Measurements from ENCODE around the gene BRICD5. TPM values are rescaled to one million over a fixed set of nuclear protein-coding genes. Genes with fewer than 3 reads are reported as not detected.

The BRICD5 gene
- total RNA-seq, 3 donors from 2014 or later (not counting 1 experiment from before 2014, with no cell fraction given), result 3.2 to 5.2 (median 3.6) TPM

- Histone ChIP-seq H3K4me3 (ENCODE audit: low read length) (peak overlapping the region; percentile 10), H3K27ac (ENCODE audit: low read length) (no peak overlapping the region), H3K9me3 (ENCODE audit: control insufficient read depth, insufficient read depth, low read length) (no peaks in the 10 kb centered on the region), H3K4me1 (ENCODE audit: control insufficient read depth, insufficient read depth, low read length) (peaks cover 31% of the 10 kb centered on the region), H3K36me3 (ENCODE audit: control insufficient read depth, insufficient read depth, low read length) (peaks cover 10% of the 10 kb centered on the region), H3K27me3 (ENCODE audit: control insufficient read depth, insufficient read depth, low read length) (no peaks in the 10 kb centered on the region)
- WGBS (ENCODE audit: insufficient coverage), result 2% methylated on average over 98 of the region's 98 CpGs
- Mint-ChIP-seq H3K9me3 (no peaks in the 10 kb centered on the region), H3K4me1 (peaks cover 0 to 16% of the 10 kb centered on the region in 2 donors), H3K4me3 (peak overlapping the region; percentile 80), H3K27me3 (ENCODE audit: low read depth in 2 of 2) (no peaks in the 10 kb centered on the region), H3K27ac (peak overlapping the region in 1 of 2 donors; percentile 87), H3K36me3 (no peaks in the 10 kb centered on the region)
- ATAC-seq (peak in 1 of 3 donors; percentile 1), DNase-seq (no peak)
- TF ChIP-seq CTCF (IDR thresholded peaks at IDR 0.05), result no peak
- intact Hi-C loops (cut with micrococcal nuclease), result loop anchor here (10.0 kb wide), 1 partner anchor 59 kb away; the partner anchor contains the start of gene TRAF7
These were observed 3.4 kb upstream of the BRICD5 start for GRCh38 chr16:2213817-2214718.

GRCh38 chr16:2212362-2213324 is 2.0 kb upstream of the BRICD5 start:
- WGBS (ENCODE audit: insufficient coverage), result 92% methylated on average over 19 of the region's 19 CpGs

GRCh38 chr16:2211923-2212347 is 1.3 kb upstream of the BRICD5 start:
- WGBS (ENCODE audit: insufficient coverage), result 94% methylated on average over 11 of the region's 11 CpGs
- no peak for TF ChIP-seq CTCF (IDR thresholded peaks at IDR 0.05)
- Mint-ChIP-seq H3K9me3 (no peaks in the 10 kb centered on the region), H3K27ac (no peak overlapping the region), H3K4me1 (peaks cover 5 to 24% of the 10 kb centered on the region in 2 donors), H3K4me3 (peak overlapping the region; percentile 65), H3K36me3 (no peaks in the 10 kb centered on the region), H3K27me3 (ENCODE audit: low read depth in 2 of 2) (no peaks in the 10 kb centered on the region)
- DNase-seq, result no peak
- peaks cover 31% of the 10 kb centered on the region for H3K4me1 ChIP-seq (ENCODE audit: control insufficient read depth, insufficient read depth, low read length)
- no peak overlapping the region for H3K27ac ChIP-seq (ENCODE audit: low read length)
- no peaks in the 10 kb centered on the region for H3K27me3 ChIP-seq (ENCODE audit: control insufficient read depth, insufficient read depth, low read length)
- intact Hi-C loops (cut with micrococcal nuclease), result loop anchor here (10.0 kb wide), 1 partner anchor 57 kb away; the partner anchor contains the start of gene TRAF7
- H3K4me3 ChIP-seq (ENCODE audit: low read length), result no peak overlapping the region
- ATAC-seq, result no peak
- peaks cover 31% of the 10 kb centered on the region for H3K36me3 ChIP-seq (ENCODE audit: control insufficient read depth, insufficient read depth, low read length)
- H3K9me3 ChIP-seq (ENCODE audit: control insufficient read depth, insufficient read depth, low read length), result no peaks in the 10 kb centered on the region

More at GRCh38 chr16:2212362-2213324, 2.0 kb upstream of the BRICD5 start:
- peaks cover 24% of the 10 kb centered on the region for H3K36me3 ChIP-seq (ENCODE audit: control insufficient read depth, insufficient read depth, low read length)
- no peak overlapping the region for H3K4me3 ChIP-seq (ENCODE audit: low read length)
- no peaks in the 10 kb centered on the region for H3K27me3 ChIP-seq (ENCODE audit: control insufficient read depth, insufficient read depth, low read length)
- H3K9me3 ChIP-seq (ENCODE audit: control insufficient read depth, insufficient read depth, low read length), result no peaks in the 10 kb centered on the region
- no peak overlapping the region for H3K27ac Mint-ChIP-seq
- intact Hi-C loops (cut with micrococcal nuclease), result loop anchor here (10.0 kb wide), 1 partner anchor 58 kb away; the partner anchor contains the start of gene TRAF7
- H3K9me3 Mint-ChIP-seq, result no peaks in the 10 kb centered on the region
- no peaks in the 10 kb centered on the region for H3K36me3 Mint-ChIP-seq
- H3K4me1 Mint-ChIP-seq, result peaks cover 4 to 20% of the 10 kb centered on the region in 2 donors
- no peak for DNase-seq
- H3K4me3 Mint-ChIP-seq, result peak overlapping the region; percentile 65
- TF ChIP-seq CTCF (IDR thresholded peaks at IDR 0.05), result no peak
- peaks cover 31% of the 10 kb centered on the region for H3K4me1 ChIP-seq (ENCODE audit: control insufficient read depth, insufficient read depth, low read length)
- H3K27ac ChIP-seq (ENCODE audit: low read length), result no peak overlapping the region
- no peaks in the 10 kb centered on the region for H3K27me3 Mint-ChIP-seq (ENCODE audit: low read depth in 2 of 2)
- ATAC-seq, result no peak
